Parathyroid adenoma (tissue), 2 donors: ENCODE results near the gene RASSF8.

Experiments used
- H2AFZ ChIP-seq: fragments of 300-600 bp; sonication (generic); one replicate; pipeline ENCODE4 v1.7.0; 2017; ENCODE audit warnings: antibody characterized with exemption, mild to moderate bottlenecking
- H3K27ac ChIP-seq: fragments of 300-600 bp; sonication (generic); one replicate; pipeline ENCODE4 v1.7.0; 2017
- H3K27me3 ChIP-seq: fragments of 300-600 bp; sonication (generic); one replicate; pipeline ENCODE4 v1.7.0; 2017; ENCODE audit warnings: low read length; ENCODE audit not compliant: control insufficient read depth, insufficient read depth
- H3K36me3 ChIP-seq: fragments of 300-600 bp; sonication (generic); one replicate; pipeline ENCODE4 v1.7.0; 2017; ENCODE audit warnings: low read length; ENCODE audit not compliant: control insufficient read depth, insufficient read depth
- H3K4me1 ChIP-seq: fragments of 300-600 bp; sonication (generic); one replicate; pipeline ENCODE4 v1.7.0; 2017; ENCODE audit warnings: control low read depth
- H3K4me2 ChIP-seq: fragments of 300-600 bp; sonication (generic); one replicate; pipeline ENCODE4 v1.7.0; 2017; ENCODE audit warnings: low read length
- H3K4me3 ChIP-seq: fragments of 300-600 bp; sonication (generic); one replicate; pipeline ENCODE4 v1.7.0; 2017; ENCODE audit warnings: low read depth, low read length
- H3K79me2 ChIP-seq: fragments of 300-600 bp; sonication (generic); one replicate; pipeline ENCODE4 v1.7.0; 2017; ENCODE audit warnings: control low read depth
- H3K9ac ChIP-seq: fragments of 300-600 bp; sonication (generic); one replicate; pipeline ENCODE4 v1.7.0; 2017; ENCODE audit warnings: mild to moderate bottlenecking
- H3K9me3 ChIP-seq: fragments of 300-600 bp; sonication (generic); one replicate; pipeline ENCODE4 v1.7.0; 2017; ENCODE audit warnings: low read length; ENCODE audit not compliant: control insufficient read depth
- TF ChIP-seq, protein P1 (sequence below): fragments of 300-600 bp; sonication (generic); IDR thresholded peaks from one replicate; pipeline ENCODE4 v1.7.0; 2017; ENCODE audit warnings: antibody characterized with exemption, mild to moderate bottlenecking
- donor health status: primary hyperparathyroidism.

The RASSF8 gene

DNA sequence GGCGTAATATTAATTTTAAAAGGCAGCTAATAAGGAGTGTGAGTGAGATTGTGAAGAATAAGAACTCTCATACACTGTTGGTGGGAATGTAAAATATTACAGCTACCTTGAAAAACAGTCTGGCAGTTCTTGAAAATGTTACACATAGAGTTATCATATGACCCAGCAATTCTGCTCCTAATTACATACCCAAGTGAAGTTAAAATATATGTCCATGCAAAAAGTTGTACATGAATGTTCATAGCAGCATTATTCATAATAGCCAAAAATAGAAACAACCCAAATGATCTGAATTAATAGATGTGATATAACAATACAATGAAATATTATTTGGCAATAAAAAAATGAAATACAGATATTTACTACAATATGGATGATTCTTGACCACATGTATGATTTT lies 68.2 kb downstream of the RASSF8 start:
- H3K4me3 ChIP-seq = no peak overlapping the region
- H2AFZ ChIP-seq = no peak overlapping the region
- no peaks in the 10 kb centered on the region for H3K9me3 ChIP-seq
- H3K4me2 ChIP-seq = no peak overlapping the region
- H3K36me3 ChIP-seq = no peaks in the 10 kb centered on the region
- no peak overlapping the region for H3K27ac ChIP-seq
- TF ChIP-seq, protein P1, sequence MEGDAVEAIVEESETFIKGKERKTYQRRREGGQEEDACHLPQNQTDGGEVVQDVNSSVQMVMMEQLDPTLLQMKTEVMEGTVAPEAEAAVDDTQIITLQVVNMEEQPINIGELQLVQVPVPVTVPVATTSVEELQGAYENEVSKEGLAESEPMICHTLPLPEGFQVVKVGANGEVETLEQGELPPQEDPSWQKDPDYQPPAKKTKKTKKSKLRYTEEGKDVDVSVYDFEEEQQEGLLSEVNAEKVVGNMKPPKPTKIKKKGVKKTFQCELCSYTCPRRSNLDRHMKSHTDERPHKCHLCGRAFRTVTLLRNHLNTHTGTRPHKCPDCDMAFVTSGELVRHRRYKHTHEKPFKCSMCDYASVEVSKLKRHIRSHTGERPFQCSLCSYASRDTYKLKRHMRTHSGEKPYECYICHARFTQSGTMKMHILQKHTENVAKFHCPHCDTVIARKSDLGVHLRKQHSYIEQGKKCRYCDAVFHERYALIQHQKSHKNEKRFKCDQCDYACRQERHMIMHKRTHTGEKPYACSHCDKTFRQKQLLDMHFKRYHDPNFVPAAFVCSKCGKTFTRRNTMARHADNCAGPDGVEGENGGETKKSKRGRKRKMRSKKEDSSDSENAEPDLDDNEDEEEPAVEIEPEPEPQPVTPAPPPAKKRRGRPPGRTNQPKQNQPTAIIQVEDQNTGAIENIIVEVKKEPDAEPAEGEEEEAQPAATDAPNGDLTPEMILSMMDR = no peak
- no peaks in the 10 kb centered on the region for H3K27me3 ChIP-seq
- no peaks in the 10 kb centered on the region for H3K4me1 ChIP-seq
- H3K9ac ChIP-seq = no peak overlapping the region
- no peaks in the 10 kb centered on the region for H3K79me2 ChIP-seq

DNA sequence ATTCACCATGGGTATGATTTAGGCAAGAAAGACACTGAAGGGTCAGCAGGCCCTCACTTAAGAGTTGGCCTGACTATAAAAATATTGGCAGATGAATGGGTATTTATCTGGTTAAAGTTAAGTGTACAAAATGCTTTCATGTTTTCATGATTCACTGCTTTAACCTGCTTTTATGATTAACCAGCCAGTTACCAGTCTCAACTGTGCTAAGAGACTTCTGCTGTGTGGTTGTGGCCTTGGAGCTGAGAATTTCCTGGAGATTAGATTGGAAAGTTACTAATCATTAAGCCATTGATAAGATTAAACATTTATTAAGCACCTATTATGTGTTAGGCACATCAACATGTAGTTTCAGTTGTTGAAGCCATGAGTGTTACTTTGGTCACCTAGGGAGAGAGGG lies 68.9 kb downstream of the RASSF8 start:
- Histone ChIP-seq H3K27me3 (no peaks in the 10 kb centered on the region), H3K9me3 (no peaks in the 10 kb centered on the region), H2AFZ (no peak overlapping the region), H3K4me2 (no peak overlapping the region), H3K9ac (no peak overlapping the region), H3K4me3 (no peak overlapping the region), H3K27ac (no peak overlapping the region), H3K79me2 (no peaks in the 10 kb centered on the region), H3K36me3 (no peaks in the 10 kb centered on the region), H3K4me1 (no peaks in the 10 kb centered on the region)
- TF ChIP-seq, protein P1 = no peak

DNA sequence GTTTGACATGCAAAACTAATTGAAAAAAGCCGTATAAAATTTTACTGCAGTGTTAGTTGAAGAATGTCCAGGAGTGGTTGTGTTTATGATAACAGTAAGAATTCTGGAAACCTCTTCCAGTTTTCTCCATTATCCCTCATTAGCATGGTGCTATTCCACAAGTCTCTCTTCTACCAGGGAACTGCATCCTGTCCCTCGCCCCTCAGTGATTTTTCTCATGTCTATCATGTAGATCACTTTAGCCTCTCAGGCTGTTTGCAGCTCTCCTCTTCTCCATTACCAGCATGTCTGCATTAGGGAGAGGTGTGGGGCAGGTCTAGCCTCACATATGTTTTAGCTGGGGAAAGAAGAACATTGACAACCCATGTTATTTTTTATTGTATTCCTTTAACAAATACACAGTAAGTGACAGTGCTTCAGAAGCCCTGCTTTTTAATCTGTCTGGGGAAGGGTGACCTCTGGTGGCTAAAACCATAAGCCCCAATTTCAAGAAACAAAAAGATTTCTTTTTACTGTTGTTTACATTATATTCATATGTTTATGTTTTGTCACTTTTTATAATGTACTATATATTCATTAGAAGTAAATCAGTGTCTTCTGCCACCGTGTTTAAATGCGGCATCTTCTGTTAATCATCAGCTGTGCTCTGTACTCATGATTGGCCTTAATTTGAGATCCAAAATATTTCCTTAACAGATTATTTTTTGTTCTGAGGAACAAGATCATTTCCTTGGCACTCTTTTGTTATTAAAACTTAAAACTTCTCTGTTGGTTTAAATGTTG lies 70.7 kb downstream of the RASSF8 start:
- Histone ChIP-seq H3K4me2 (no peak overlapping the region), H2AFZ (no peak overlapping the region), H3K4me3 (no peak overlapping the region), H3K36me3 (no peaks in the 10 kb centered on the region), H3K9me3 (no peaks in the 10 kb centered on the region), H3K79me2 (no peaks in the 10 kb centered on the region), H3K27me3 (no peaks in the 10 kb centered on the region), H3K9ac (no peak overlapping the region), H3K4me1 (no peaks in the 10 kb centered on the region), H3K27ac (no peak overlapping the region)
- TF ChIP-seq, protein P1 = peak; percentile 81

DNA sequence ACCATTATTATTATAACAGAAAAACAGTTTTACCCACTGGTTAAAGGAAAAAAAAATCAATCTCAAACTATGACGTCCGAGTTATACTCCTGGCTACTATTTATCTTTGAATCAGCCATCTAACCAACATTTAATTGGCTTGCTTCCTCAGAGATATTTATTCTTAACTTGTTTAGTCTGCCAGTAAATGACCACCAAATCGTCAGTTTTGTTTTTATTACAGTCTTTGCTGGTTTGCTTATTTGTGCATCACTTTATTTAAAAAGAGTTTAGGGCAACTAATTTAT lies 71.2 kb downstream of the RASSF8 start:
- H3K27ac ChIP-seq = no peak overlapping the region
- no peak overlapping the region for H3K9ac ChIP-seq
- TF ChIP-seq, protein P1 = no peak
- no peaks in the 10 kb centered on the region for H3K9me3 ChIP-seq
- no peak overlapping the region for H3K4me2 ChIP-seq
- no peaks in the 10 kb centered on the region for H3K27me3 ChIP-seq
- H2AFZ ChIP-seq = no peak overlapping the region
- H3K4me1 ChIP-seq = no peaks in the 10 kb centered on the region
- no peaks in the 10 kb centered on the region for H3K36me3 ChIP-seq
- H3K4me3 ChIP-seq = no peak overlapping the region
- H3K79me2 ChIP-seq = no peaks in the 10 kb centered on the region

DNA sequence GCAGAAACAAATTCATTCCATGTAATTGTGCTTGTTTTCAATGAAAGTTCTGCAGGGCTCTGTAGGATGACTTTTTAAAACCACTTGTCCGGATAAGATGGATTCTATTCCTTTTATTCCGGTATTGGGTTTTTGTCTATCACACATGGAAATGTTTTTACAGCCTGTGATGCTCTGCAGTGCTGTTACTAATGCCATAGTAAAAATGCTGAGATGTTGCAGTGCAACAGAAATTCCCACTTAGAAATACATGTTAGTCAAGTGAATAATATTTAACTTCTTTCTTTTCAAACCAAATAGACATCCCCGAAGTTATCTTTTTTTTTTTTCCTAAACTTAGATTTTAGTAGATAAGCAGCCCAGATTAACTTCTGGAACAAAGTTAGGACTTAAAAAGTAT lies 71.9 kb downstream of the RASSF8 start:
- Histone ChIP-seq H3K9ac (no peak overlapping the region), H3K4me3 (no peak overlapping the region), H3K27ac (no peak overlapping the region), H3K4me1 (no peaks in the 10 kb centered on the region), H3K36me3 (no peaks in the 10 kb centered on the region), H3K9me3 (no peaks in the 10 kb centered on the region), H2AFZ (no peak overlapping the region), H3K27me3 (no peaks in the 10 kb centered on the region), H3K79me2 (no peaks in the 10 kb centered on the region), H3K4me2 (no peak overlapping the region)
- TF ChIP-seq, protein P1 = no peak
